Hematopoietic multipotent progenitor cell treated with erythropoietin and hydrocortisone succinate and interleukin-3 and kit ligand, for 17 days (in vitro differentiated cells): ENCODE data around the gene PLXNA4.

ENCODE experiments used
- DNase-seq: peaks from one replicate; pipeline ENCODE4 v3.0.0-alpha.2; 2015; ENCODE audit warnings: low spot score

Gene PLXNA4

DNA sequence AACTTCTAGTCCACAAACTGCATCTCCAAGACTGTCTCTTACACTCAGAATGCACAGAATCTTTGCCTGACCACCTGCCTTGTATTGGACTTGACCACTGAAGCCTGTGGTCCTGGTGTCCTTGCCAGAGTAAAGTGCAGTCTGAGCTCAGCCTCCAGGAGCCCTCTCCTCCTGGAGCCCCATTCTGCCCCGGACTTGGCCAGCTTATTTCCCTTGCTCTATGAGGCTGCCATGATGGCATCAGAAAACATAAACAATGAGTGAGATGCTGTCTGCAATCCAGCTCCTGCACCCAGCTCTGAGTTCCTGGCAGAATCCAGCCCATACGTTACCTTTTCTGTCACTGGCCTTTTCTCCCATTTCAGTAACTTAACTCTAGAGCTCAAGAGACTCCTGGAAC lies 494.6 kb downstream of the PLXNA4 start:
- DNase-seq = no peak

DNA sequence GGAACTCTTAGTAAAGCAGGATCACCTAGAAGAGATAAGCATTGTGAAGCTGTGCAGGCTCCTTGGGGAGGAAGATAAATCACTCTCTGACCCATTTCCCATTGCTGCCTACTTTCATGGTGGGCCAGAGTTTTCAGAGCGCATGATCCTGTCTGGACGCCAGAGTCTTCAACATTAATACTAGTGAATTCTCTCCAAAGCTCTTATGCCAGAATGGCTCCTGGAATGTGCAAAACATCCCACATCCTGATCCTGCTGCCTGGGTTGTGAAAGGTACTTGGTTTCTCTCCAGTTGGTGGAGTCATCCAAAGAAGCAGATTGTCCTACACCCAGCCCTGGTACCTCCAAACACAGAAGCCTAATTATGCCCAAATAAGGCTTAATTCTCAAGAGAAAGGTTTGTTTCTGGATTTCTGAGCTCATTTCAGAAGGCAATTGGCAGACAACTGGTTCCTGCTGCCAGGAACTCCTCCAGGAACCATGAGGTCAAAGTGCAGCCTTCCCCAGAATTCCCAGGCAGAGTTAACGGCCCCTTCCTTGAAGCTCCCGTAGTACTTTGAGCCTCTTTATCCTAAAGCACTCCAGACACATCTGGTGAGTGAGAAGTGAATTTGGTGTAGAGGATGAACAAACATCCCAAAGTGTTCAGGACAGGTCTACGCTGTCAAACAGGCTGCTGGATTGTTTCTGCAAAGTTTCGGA lies 495.2 kb downstream of the PLXNA4 start:
- no peak for DNase-seq

DNA sequence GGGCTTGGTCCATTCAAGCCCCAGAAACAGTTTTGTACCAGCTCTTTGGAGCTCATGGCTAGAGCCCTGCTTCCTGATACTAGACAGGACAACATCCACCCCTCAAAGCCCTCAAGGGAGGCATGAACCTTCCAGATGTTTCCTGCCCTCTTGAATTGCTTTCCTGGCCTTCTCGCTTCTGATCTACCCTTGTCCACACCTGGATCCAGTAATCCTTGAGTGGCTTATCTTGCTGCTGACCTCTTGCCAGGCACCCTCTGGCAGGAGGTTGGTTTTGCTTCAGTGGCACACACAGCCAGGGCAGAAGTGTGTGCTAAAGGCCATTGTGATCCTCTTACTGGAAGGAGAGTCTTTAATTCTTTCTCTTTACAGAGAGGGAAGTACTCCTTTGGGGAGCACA lies 495.8 kb downstream of the PLXNA4 start:
- no peak for DNase-seq

DNA sequence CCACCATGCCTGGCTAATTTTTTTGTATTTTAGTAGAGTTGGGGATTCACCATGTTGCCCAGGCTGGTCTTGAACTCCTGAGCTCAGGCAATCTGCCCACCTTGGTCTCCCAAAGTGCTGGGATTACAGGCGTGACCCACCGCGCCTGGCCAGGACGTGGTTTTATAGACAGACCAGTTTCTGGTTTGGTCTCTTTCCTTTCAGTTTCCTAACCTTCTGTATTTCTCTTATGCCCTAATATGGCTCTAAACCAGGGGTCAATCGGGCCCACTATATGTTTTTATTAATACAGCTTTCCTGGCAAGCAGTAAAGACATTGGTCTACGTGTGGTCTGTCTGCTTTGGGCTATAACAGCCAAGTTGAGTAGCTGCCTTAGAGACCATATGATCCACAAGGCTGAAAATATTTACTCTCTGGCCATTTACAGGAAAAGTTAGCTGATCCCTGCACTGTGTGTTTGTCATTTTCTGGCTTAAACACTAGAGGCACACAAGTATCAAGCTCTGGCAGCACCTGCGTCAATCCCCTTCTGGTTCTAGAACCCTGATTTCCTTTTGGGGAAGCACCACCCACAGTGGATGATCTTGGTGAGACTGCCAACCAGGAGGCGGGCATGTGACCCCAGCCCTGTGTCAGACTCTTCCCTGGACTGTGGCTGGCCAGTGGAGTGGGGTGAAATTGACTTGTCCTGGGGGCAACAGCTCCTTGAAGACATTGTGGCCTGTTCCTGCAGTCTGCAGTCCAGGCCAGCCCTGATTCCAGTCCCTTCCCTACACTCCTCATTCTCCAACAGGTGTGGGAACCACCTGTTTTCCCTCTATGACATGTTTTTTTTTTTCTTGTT lies 497.2 kb downstream of the PLXNA4 start:
- no peak for DNase-seq

DNA sequence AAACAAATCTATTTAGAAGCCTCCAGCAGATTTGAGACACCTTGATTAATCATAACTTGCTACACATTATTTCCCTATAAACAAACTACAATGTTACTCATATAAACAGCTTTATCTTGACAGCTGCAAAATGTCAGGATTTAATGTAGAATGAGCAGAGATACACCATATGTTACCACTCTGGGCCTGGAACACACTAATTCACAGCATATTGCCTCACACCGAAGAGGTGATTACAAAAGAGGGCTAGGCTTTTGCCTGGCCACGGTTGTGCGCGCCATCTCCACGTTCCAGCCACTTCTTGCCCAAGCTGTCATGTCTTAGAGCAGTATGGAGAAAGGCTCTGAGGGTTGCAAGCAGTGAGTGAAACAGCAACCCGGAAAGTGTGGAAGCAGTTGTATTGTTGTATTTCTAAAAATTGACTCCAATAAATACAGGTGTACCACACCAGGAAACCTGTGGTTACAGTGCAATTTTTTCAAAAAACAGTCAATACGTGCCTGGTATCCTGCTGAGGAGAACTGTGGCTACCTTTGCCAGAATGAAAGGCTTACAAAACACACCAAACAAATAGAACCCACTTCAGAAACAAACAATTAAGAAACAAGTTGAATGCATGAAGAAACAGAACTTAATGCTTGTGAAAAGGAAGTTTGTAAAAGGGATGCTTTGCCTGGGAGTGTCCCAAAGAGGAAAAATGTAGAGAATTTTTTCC lies 498.1 kb downstream of the PLXNA4 start:
- DNase-seq = no peak

DNA sequence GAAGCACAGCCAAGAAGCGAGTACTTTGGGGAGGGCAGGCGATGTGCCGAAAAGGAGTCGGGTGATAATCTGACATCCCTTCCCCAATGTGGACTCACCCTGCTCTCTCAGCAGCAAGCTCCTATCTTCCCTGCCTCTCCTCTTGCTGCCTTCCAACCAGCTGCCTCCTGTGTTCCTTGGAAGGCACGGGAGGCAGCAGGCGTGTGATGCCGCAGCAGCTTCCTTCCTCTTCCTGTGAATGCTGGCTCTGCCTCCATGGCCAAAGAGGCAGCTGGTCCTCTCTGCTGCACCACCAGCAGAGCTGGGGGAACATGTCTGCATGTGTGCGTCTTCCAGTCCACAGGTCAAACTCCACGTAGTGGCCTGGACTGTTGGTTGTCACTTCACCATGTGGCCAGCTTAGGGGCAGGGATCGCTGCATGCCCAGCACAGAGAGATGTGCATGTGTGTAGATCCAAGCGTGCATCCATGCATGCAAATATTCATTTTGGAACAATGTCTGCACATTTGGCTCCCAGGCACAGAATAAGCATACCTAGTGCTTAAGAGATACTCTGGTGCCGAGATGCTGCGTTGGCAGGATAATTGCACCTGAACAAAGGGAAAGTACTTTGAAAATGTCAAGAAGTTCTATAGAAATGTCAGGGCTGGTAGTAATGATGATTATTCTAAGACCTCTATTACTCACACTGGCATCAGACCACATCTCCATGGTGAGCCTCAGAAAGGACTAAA lies 499.8 kb downstream of the PLXNA4 start:
- DNase-seq = no peak

DNA sequence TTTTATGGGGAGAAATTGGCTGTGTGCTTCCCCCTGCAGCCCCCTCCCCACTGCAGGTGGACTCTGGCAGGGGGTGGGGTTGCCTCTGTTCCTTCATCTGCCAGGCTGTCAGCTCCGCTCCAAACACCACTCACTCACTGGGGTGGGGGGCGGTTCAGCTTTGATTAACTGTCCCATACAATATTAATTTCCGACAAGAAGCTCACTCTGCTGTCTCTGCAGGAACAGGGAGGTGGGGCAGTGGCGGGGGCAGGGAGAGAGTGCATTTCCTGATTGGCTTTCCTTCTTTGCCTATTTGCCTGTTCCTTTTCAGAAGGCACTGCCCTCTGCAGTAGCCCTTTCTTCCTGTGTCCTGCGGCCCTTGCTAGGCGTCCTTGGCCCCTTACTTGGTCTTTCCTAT lies 500.8 kb downstream of the PLXNA4 start:
- no peak for DNase-seq

DNA sequence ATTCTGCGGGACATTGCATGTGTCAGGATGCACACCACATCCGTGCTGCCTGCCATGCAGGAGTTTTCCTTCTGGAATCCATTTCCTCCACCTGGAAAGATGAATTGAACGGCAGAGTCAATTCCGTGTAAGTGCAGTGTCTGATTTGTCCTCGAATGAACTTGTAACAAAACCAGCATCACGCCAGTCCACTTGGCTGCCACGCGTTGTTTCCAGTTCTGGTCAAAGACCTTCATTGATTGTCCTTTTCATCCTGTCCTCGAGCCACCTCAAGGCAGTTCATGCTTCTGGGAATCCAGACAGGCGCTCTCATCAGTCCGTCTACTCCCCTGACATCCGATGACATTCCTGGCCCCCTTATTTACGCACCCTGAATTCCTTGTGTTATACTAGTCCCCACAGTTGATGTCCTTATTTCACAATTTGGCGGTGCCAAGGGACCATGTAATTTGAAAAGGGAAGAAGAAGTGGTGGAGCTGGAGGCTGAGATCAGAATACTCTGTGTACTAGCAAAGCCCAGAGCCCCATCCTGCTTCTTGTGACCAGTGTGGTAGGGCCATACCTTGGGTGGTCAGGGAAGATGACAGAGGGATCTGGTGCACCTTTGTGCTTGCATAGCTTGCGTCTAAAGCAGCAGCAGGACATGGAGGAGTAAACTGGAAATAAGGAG lies 502.2 kb downstream of the PLXNA4 start:
- no peak for DNase-seq
